GM06990 (cell line): ENCODE measurements around the gene ATF6B.

Experiments used
- DNase-seq: peaks from one replicate; pipeline ENCODE4 v3.0.0-alpha.2; 2011; ENCODE audit not compliant: insufficient read length; ENCODE audit errors: extremely low read depth
- H3K27me3 ChIP-seq: replicated peaks from 2 replicates; pipeline ENCODE4 v1.6.0; 2011; ENCODE audit warnings: low read length; ENCODE audit not compliant: control insufficient read depth, insufficient read depth
- H3K36me3 ChIP-seq: 2 replicates; pipeline ENCODE4 v1.5.1; 2011; ENCODE audit warnings: low read length; ENCODE audit not compliant: control insufficient read depth, insufficient read depth
- H3K4me3 ChIP-seq: replicated peaks from 2 replicates; pipeline ENCODE4 v1.5.1; 2011; ENCODE audit warnings: low read depth, mild to moderate bottlenecking, control low read depth, low read length
- TF ChIP-seq, protein P1 (sequence below): IDR thresholded peaks from 2 replicates; pipeline ENCODE4 v1.5.1; 2011; ENCODE audit warnings: low read length, control low read depth, mild to moderate bottlenecking, inconsistent platforms; ENCODE audit not compliant: insufficient read depth, poor library complexity, severe bottlenecking

ATF6B gene

DNA sequence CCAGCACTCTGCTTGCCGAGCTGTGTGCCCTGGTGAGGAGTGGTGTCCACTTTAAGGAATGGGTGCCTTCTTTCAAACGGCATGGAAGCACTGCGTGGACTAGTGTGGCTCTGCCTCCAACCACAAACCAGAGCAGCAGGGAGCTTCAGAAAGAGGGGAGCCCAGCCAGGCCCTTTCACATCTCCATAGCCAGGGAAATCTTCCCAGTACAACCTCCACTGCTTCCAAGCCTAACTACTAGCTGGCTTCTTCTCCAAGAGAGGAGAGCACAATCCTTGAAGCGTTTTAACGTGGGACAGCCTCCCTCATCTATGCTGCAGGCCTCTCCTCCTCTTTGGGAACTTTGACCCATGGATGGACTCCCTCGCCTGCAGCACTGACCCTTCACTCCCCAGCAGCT, 45.6 kb downstream of the ATF6B start:
- no peak overlapping the region for H3K4me3 ChIP-seq
- no peak for DNase-seq
- peaks cover 3% of the 10 kb centered on the region for H3K27me3 ChIP-seq
- TF ChIP-seq, protein P1, sequence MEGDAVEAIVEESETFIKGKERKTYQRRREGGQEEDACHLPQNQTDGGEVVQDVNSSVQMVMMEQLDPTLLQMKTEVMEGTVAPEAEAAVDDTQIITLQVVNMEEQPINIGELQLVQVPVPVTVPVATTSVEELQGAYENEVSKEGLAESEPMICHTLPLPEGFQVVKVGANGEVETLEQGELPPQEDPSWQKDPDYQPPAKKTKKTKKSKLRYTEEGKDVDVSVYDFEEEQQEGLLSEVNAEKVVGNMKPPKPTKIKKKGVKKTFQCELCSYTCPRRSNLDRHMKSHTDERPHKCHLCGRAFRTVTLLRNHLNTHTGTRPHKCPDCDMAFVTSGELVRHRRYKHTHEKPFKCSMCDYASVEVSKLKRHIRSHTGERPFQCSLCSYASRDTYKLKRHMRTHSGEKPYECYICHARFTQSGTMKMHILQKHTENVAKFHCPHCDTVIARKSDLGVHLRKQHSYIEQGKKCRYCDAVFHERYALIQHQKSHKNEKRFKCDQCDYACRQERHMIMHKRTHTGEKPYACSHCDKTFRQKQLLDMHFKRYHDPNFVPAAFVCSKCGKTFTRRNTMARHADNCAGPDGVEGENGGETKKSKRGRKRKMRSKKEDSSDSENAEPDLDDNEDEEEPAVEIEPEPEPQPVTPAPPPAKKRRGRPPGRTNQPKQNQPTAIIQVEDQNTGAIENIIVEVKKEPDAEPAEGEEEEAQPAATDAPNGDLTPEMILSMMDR, result no peak
- no peaks in the 10 kb centered on the region for H3K36me3 ChIP-seq

DNA sequence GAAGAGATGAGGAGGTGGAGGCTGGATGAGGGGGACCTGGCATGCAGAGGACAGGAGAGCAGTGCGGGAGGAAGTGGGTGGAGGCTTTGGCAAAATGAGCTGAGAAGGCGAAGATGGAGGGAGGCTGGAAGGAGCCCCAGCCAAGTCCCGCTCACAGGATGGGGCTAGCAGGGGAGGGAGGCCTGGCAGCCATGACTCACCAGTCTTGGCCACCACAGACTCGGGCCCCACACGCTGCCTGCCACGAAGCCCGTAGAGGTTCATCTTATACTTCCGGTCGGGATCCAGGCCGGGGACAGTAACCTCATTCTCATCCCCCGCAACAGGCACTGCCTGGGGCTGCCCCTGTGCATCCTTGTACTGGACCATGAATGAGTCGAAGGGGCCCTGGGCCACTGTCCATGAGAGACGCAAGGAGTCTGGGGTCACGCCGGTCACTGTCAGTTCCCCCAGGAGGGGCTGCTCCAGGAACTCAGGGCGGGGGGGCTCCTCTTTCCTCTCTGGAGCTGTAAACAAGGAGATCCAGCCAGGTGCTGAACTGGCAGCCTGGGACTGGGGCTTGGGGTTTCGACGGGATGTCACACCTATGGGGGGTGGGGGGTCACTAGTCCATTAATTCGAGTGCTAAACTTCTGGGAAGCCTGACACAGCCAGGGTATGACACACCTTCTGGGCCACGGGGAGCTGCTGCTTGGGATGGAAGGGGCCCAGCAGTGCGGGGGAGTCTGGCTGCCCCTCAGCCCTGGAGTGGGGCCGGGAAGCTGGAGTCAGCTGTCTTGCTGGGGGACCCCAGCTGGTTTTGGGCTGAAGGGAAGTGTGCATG, 46.7 kb downstream of the ATF6B start:
- DNase-seq, result no peak
- Histone ChIP-seq H3K36me3 (no peaks in the 10 kb centered on the region), H3K4me3 (no peak overlapping the region), H3K27me3 (peaks cover 3% of the 10 kb centered on the region)
- TF ChIP-seq, protein P1, result no peak

DNA sequence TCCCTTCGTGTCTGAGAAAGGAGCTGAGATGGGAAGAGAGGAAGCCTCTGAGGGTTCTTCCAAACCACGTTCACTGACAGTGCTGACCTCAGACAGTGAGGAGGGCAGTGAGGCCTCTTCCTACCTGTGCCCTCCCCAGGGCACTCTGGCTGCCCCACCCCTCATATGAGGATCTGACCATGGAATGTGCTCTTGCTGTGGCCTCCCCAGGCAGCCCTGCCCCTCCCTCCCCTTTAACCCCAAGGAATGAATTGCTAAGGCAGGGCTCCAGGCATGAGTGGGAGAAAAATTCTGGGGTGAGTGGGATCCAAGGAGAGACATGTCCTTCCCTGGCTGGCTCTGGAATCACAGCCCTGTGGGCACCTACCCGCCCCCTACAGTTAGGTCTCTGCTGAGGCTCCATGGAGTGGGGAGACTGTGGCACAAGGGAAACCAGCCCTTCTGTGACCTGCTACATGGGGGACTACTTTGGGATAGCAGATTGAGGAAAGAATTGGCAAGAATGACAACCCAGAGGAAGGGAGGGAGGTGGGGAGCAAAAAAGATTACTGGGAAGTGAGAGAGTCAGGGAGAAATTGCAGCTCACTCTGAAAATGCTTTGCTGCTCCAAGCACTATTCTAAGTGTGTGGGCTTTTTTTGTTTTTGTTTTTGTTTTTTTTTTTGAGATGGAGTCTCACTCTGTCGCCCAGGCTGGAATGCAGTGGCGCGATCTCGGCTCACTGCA, 48.3 kb downstream of the ATF6B start:
- no peak for DNase-seq
- TF ChIP-seq, protein P1, result no peak
- Histone ChIP-seq H3K36me3 (no peaks in the 10 kb centered on the region), H3K4me3 (no peak overlapping the region), H3K27me3 (peaks cover 4% of the 10 kb centered on the region)

DNA sequence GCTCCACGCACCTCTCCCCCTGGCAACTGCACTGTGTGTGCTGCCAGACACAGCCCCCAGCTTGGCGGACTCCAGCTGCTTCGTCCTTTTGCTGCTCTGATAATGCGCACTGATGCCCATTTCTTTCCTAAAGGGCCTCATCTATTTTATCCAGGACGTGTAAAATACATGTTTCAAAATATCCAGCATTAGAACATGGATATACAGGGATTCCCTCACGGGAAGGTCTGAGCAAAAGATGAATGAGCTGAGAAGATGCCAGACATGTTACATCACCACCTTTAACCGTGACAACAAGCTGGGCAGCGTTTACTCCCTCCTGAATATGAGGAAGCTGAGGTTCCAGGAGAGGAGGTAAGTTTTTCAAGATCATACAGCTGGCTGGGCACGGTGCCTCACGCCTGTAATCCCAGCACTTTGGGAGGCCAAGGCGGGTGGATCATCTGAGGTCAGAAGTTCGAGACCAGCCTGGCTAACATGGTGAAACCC, 51.7 kb downstream of the ATF6B start:
- H3K36me3 ChIP-seq, result no peaks in the 10 kb centered on the region
- no peak for DNase-seq
- TF ChIP-seq, protein P1, result no peak
- H3K4me3 ChIP-seq, result no peak overlapping the region
- peaks cover 2% of the 10 kb centered on the region for H3K27me3 ChIP-seq

DNA sequence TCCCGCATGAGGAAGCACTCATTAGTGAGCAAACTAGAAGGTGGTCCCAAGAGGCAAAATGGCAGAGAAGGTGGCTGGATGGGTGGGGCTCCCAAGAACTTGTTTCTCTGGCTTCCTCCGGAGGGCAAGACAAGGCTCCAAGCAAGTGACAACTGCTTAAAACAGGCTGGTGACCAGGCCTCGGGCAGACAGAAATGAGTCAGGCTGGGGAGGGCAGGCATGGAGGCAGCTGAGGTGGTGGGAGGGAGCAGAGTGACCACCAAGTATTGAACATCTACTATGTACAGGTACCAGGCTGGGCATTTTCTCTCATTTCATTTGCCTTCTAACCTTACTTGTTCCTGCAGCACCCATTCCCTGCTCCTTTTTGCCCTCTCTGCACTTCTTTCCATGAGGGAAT, 52.3 kb downstream of the ATF6B start:
- H3K27me3 ChIP-seq, result peaks cover 2% of the 10 kb centered on the region
- no peak for DNase-seq
- TF ChIP-seq, protein P1, result no peak
- no peaks in the 10 kb centered on the region for H3K36me3 ChIP-seq
- H3K4me3 ChIP-seq, result no peak overlapping the region
